LNCaP clone FGC (cell line): ENCODE data around the gene TSC1.

Experiments
- DNase-seq: peaks from one replicate; pipeline ENCODE4 v3.0.0-alpha.2; 2011; ENCODE audit warnings: low read depth
- H3K4me3 ChIP-seq: 2 replicates; pipeline ENCODE4 v1.5.1; 2011; ENCODE audit warnings: mild to moderate bottlenecking, low read depth, low read length, control low read depth
- CTCF ChIP-seq: IDR thresholded peaks from 2 replicates; pipeline ENCODE4 v1.5.1; 2012; ENCODE audit warnings: mild to moderate bottlenecking; ENCODE audit not compliant: control insufficient read depth, insufficient read depth; ENCODE audit errors: extremely low read depth

TSC1 gene

DNA sequence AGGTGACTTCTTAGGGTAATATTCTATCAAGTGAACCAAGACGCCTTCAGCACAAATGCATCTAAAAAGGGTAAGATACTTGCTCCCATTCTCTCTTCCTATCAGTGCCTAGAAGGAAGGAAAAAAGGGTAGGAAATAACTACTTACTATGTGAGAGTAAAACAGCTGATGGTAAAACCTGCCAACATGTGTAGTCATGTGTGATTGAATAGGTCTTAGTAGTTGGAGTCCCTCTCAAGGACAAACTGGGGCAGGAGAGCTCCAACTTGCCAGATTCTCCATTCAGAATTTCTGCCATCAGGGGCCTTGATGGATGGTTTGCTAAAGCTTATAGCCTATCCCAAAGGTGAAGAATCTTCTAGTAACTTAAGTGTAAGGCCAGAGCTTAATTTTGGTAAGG lies 5.2 kb downstream of the TSC1 start:
- TF ChIP-seq CTCF: no peak
- no peak overlapping the region for H3K4me3 ChIP-seq
- DNase-seq: no peak

DNA sequence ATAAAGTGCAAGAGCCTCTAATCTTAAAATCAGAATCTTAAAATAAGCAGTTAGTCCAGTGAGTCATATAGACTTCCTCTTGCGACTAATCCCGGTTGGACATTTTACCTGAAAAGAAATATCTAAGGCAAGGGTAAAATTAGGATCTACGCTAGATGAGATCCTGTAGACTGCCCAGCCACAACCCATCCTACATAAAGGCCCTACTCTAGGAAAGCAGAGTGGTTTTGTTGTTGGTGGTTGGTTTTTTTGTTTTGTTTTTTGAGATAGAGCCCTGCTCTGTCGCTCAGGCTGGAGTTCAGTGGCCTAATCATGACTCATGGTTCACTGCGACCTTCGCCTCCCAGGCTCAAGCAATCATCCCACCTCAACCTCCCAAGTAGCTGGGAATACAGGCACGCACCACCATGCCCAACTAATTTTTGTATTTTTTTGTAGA lies 6.9 kb downstream of the TSC1 start:
- no peak for DNase-seq
- TF ChIP-seq CTCF: no peak
- H3K4me3 ChIP-seq: no peak overlapping the region

- no peak overlapping the region for H3K4me3 ChIP-seq
- TF ChIP-seq CTCF: no peak
- DNase-seq: no peak
These were observed 9.4 kb downstream of the TSC1 start for GRCh38 chr9:132935026-132935425.

DNA sequence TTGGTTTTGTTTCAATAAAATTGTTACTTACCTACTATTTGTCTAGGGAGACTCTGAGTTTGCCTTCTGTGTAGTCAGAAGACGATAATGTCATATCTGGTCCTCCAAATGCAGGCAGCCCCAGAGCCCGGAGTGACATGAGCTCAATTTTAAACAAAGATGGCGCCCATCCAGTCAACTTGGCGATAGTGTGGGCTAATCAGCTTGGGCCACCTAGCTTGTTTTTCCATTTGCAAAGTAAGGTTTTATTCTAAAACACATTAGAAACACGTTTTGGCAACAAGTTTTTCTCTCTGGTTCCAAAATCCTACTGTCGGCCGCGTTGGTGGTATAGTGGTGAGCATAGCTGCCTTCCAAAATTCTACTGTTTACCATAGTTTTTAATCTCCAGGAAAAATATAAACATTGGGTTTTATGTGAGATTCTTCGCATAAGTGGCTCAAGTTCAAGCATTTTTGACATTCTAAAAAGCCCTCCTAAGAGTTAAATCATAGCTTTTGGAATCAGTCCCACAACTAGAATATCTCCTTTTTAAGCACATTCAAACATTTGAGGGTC lies 13.2 kb downstream of the TSC1 start:
- H3K4me3 ChIP-seq: no peak overlapping the region
- DNase-seq: no peak
- no peak for TF ChIP-seq CTCF

GRCh38 chr9:132927704-132928103 lies 16.7 kb downstream of the TSC1 start:
- TF ChIP-seq CTCF: no peak
- no peak for DNase-seq
- H3K4me3 ChIP-seq: no peak overlapping the region

GRCh38 chr9:132923346-132923902 lies 21.0 kb downstream of the TSC1 start:
- no peak for DNase-seq
- no peak for TF ChIP-seq CTCF
- H3K4me3 ChIP-seq: no peak overlapping the region
